ENCODE results near the gene HCFC2.

The HCFC2 gene

DNA sequence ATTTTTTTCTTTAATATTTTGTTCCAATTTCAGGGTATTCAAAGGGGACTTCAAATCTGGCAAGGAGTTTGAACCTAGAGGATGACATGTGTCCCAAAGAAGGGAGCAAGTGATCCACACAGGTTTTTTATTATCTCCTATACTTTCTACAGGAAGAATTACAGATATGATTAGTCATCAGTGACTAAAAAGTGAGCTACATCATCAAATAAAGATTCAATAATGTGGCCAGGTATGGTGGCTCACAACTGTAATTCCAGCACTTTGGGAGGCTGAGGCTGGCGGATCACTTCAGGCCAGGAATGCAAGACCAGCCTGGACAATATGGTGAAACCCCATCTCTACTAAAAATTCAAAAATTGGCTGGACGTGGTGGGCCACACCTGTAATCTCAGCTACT is 38.6 kb upstream of the HCFC2 start:
- TF ChIP-seq, protein P1, sequence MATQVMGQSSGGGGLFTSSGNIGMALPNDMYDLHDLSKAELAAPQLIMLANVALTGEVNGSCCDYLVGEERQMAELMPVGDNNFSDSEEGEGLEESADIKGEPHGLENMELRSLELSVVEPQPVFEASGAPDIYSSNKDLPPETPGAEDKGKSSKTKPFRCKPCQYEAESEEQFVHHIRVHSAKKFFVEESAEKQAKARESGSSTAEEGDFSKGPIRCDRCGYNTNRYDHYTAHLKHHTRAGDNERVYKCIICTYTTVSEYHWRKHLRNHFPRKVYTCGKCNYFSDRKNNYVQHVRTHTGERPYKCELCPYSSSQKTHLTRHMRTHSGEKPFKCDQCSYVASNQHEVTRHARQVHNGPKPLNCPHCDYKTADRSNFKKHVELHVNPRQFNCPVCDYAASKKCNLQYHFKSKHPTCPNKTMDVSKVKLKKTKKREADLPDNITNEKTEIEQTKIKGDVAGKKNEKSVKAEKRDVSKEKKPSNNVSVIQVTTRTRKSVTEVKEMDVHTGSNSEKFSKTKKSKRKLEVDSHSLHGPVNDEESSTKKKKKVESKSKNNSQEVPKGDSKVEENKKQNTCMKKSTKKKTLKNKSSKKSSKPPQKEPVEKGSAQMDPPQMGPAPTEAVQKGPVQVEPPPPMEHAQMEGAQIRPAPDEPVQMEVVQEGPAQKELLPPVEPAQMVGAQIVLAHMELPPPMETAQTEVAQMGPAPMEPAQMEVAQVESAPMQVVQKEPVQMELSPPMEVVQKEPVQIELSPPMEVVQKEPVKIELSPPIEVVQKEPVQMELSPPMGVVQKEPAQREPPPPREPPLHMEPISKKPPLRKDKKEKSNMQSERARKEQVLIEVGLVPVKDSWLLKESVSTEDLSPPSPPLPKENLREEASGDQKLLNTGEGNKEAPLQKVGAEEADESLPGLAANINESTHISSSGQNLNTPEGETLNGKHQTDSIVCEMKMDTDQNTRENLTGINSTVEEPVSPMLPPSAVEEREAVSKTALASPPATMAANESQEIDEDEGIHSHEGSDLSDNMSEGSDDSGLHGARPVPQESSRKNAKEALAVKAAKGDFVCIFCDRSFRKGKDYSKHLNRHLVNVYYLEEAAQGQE (IDR thresholded peaks at IDR 0.05; ENCODE audit: insufficient read depth in 1 of 2, low read depth in 2 of 2, low read length in 2 of 2) = no peak
- no peak for TF ChIP-seq FOXP2 (optimal IDR thresholded peaks at IDR 0.05; ENCODE audit: borderline replicate concordance, extremely low read depth, extremely low read length, insufficient read depth)
- TF ChIP-seq TAF1 (IDR thresholded peaks at IDR 0.05; ENCODE audit: borderline replicate concordance, insufficient read depth, low read length) = no peak
- TF ChIP-seq POLR2AphosphoS5 (IDR thresholded peaks at IDR 0.05; ENCODE audit: low read depth, low read length) = no peak
- TF ChIP-seq SIN3A (IDR thresholded peaks at IDR 0.05; ENCODE audit: borderline replicate concordance, insufficient read depth, low read length) = no peak

DNA sequence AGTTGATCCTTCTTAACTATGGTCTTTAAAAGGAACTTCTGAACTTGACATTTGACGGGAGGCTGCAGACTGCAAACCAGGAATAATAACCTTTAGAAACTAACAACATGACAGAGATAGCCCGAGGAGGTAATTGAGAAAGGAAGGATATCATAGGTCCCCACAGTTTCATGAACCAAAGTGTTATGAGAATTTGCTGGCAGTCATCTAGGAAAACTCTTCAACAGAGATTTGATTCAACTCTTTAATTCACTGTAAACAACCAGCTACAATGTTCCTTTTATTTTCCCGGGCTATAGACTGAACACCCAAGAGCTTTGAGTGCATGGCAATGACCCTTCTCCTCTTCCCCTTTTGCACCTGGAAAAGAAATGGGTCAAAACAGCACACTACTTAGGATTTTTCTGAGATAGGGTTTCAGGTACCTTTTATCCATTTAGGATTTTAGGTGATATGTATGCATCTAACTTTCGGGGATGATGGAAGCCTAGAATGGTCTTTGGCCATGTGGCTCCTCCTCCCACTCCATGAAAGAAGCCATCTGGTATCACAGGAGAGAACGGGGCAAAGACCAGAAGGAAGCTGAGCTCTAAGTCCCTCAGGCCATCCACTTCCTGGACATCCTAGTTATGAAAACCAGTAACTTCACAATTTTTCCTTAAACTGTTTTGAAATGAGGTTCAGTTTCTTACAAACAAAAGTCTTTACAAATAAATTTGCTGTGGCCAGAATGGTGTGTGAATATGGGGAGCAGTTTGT is 37.3 kb upstream of the HCFC2 start:
- no peak for TF ChIP-seq FOXP2 (optimal IDR thresholded peaks at IDR 0.05; ENCODE audit: borderline replicate concordance, extremely low read depth, extremely low read length, insufficient read depth)
- no peak for TF ChIP-seq TAF1 (IDR thresholded peaks at IDR 0.05; ENCODE audit: borderline replicate concordance, insufficient read depth, low read length)
- TF ChIP-seq, protein P1 (IDR thresholded peaks at IDR 0.05; ENCODE audit: insufficient read depth in 1 of 2, low read depth in 2 of 2, low read length in 2 of 2) = no peak
- TF ChIP-seq POLR2AphosphoS5 (IDR thresholded peaks at IDR 0.05; ENCODE audit: low read depth, low read length) = no peak
- TF ChIP-seq SIN3A (IDR thresholded peaks at IDR 0.05; ENCODE audit: borderline replicate concordance, insufficient read depth, low read length) = no peak

- TF ChIP-seq, protein P1 (IDR thresholded peaks at IDR 0.05; ENCODE audit: insufficient read depth in 1 of 2, low read depth in 2 of 2, low read length in 2 of 2) = no peak
- TF ChIP-seq SIN3A (IDR thresholded peaks at IDR 0.05; ENCODE audit: borderline replicate concordance, insufficient read depth, low read length) (no peak), POLR2AphosphoS5 (IDR thresholded peaks at IDR 0.05; ENCODE audit: low read depth, low read length) (no peak), TAF1 (IDR thresholded peaks at IDR 0.05; ENCODE audit: borderline replicate concordance, insufficient read depth, low read length) (no peak), FOXP2 (optimal IDR thresholded peaks at IDR 0.05; ENCODE audit: borderline replicate concordance, extremely low read depth, extremely low read length, insufficient read depth) (no peak)
These were observed 21.8 kb upstream of the HCFC2 start for GRCh38 chr12:104042580-104042979.

DNA sequence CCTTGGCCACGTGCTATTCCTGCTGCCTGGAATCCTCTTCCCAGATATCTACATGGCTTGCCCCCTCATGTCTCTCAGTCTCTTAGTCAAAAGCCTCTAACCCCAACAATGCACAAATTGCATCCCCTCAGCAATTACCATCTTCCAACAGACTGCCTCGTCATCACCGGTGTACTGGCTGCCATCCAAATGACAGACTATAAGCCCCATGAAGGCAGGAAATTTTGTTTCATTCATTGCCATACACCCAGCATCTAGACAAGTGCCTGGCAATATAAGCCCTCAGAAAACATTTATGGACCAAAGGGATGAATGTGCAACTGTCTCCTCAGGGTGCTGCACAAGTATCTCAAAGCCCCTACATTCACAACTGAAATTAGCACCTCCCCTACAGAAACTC is 20.2 kb upstream of the HCFC2 start:
- TF ChIP-seq, protein P1 (IDR thresholded peaks at IDR 0.05; ENCODE audit: insufficient read depth in 1 of 2, low read depth in 2 of 2, low read length in 2 of 2) = no peak
- TF ChIP-seq FOXP2 (optimal IDR thresholded peaks at IDR 0.05; ENCODE audit: borderline replicate concordance, extremely low read depth, extremely low read length, insufficient read depth) = no peak
- TF ChIP-seq POLR2AphosphoS5 (IDR thresholded peaks at IDR 0.05; ENCODE audit: low read depth, low read length) = no peak
- TF ChIP-seq SIN3A (IDR thresholded peaks at IDR 0.05; ENCODE audit: borderline replicate concordance, insufficient read depth, low read length) = no peak

All from PFSK-1 (cell line).